Measurements from ENCODE around the gene SLC22A12.

DNA sequence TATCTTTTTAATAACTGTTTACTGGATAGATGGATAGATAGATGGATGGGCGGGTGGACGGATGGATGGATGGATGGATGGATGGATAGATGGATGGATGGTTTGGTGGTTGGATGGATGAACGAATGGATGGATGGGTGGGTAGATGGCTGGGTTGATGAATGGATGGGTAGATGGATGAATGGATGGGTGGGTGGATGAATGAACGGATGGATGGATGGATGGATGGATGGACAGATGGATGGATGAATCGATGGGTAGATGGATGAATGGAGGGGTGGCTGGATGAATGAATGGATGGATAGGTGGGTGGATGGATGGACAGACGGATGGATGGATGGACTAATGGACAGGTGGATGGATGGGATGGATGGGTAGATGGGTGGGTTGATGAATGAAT, 13.8 kb upstream of the SLC22A12 start:
- TF ChIP-seq, protein P1, sequence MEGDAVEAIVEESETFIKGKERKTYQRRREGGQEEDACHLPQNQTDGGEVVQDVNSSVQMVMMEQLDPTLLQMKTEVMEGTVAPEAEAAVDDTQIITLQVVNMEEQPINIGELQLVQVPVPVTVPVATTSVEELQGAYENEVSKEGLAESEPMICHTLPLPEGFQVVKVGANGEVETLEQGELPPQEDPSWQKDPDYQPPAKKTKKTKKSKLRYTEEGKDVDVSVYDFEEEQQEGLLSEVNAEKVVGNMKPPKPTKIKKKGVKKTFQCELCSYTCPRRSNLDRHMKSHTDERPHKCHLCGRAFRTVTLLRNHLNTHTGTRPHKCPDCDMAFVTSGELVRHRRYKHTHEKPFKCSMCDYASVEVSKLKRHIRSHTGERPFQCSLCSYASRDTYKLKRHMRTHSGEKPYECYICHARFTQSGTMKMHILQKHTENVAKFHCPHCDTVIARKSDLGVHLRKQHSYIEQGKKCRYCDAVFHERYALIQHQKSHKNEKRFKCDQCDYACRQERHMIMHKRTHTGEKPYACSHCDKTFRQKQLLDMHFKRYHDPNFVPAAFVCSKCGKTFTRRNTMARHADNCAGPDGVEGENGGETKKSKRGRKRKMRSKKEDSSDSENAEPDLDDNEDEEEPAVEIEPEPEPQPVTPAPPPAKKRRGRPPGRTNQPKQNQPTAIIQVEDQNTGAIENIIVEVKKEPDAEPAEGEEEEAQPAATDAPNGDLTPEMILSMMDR (conservative IDR thresholded peaks at IDR 0.05; ENCODE audit: low read depth in 2 of 2) = no peak
- TF ChIP-seq POLR2AphosphoS5 (IDR thresholded peaks at IDR 0.05; ENCODE audit: low read depth) (no peak), EZH2 (IDR thresholded peaks at IDR 0.05; ENCODE audit: low read depth, unreplicated experiment) (no peak), EZH2phosphoT487 (IDR thresholded peaks at IDR 0.05; ENCODE audit: unreplicated experiment) (no peak)
- TF ChIP-seq, protein P2, sequence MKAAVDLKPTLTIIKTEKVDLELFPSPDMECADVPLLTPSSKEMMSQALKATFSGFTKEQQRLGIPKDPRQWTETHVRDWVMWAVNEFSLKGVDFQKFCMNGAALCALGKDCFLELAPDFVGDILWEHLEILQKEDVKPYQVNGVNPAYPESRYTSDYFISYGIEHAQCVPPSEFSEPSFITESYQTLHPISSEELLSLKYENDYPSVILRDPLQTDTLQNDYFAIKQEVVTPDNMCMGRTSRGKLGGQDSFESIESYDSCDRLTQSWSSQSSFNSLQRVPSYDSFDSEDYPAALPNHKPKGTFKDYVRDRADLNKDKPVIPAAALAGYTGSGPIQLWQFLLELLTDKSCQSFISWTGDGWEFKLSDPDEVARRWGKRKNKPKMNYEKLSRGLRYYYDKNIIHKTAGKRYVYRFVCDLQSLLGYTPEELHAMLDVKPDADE (IDR thresholded peaks at IDR 0.05) = no peak
